Endothelial cell of umbilical vein (primary cell): ENCODE results near the gene GPATCH11. TPM values are rescaled to one million over a fixed set of nuclear protein-coding genes. Genes with fewer than 3 reads are reported as not detected.

Experiments
- BruUV-seq: library from RNA; stranded (reverse); fragments of 400-500 nt; replicated peaks from 2 replicates; lab custom pipeline; 2021; lab: Mats Ljungman, UMichigan
- CTCF ChIA-PET: fragments of 300-600, 350-600 bp; sonication (Branson Sonifier 250); formaldehyde crosslinking; loops from one replicate; lab custom pipeline; 2021; ENCODE audit warnings: antibody characterized with exemption, inconsistent platforms; lab: Charles Lee
- POLR2A ChIA-PET: fragments of 300-600, 350-600 bp; sonication (Branson Sonifier 250); formaldehyde crosslinking; loops from one replicate; lab custom pipeline; 2021; ENCODE audit warnings: antibody characterized with exemption, inconsistent platforms; lab: Charles Lee
- DNase-seq: peaks from one replicate; pipeline ENCODE4 v3.0.0-alpha.2; 2011; ENCODE audit warnings: low read depth, low spot score
- FAIRE-seq: peaks from 2 replicates; lab custom pipeline; 2011; peaks lifted over from hg19 to GRCh38; lab: Jason Lieb, UNC
- H2AFZ ChIP-seq: 2 replicates; pipeline ENCODE4 v1.6.0; 2012; ENCODE audit warnings: low read depth, low read length, control low read depth, inconsistent platforms
- H3K27ac ChIP-seq: 2 replicates; pipeline ENCODE4 v1.5.1; 2011; ENCODE audit warnings: low read depth, mild to moderate bottlenecking, control low read depth, low read length, moderate library complexity; ENCODE audit not compliant: insufficient read depth
- H3K27me3 ChIP-seq, 2 experiments: 2 replicates each; pipeline versions ENCODE4 v1.6.0 to v1.6.1; 2011; ENCODE audit warnings: low read length in 2 of 2, mixed read lengths in 1 of 2; ENCODE audit not compliant: control insufficient read depth in 2 of 2, insufficient read depth in 2 of 2
- H3K36me3 ChIP-seq, 2 experiments: 2 replicates in 1 of 2; 3 replicates in 1 of 2; pipeline ENCODE4 v1.5.1; 2011; ENCODE audit warnings: low read length in 2 of 2, mild to moderate bottlenecking in 1 of 2, moderate library complexity in 1 of 2; ENCODE audit not compliant: control insufficient read depth in 2 of 2, insufficient read depth in 2 of 2; ENCODE audit errors: extremely low read depth in 1 of 2
- H3K4me1 ChIP-seq: 3 replicates; pipeline ENCODE4 v1.5.1; 2011; ENCODE audit warnings: mild to moderate bottlenecking, low read length; ENCODE audit not compliant: control insufficient read depth, insufficient read depth; ENCODE audit errors: extremely low read depth
- H3K4me2 ChIP-seq: 2 replicates; pipeline ENCODE4 v1.6.1; 2011; ENCODE audit warnings: low read length, control low read depth, mixed read lengths; ENCODE audit not compliant: insufficient read depth
- H3K4me3 ChIP-seq, 3 experiments: fragments of 200-600 bp in 1 of 3; sonication (generic), shearing (Covaris generic) in 1 of 3; replicated peaks in 1 of 3; 2 replicates each; pipeline ENCODE4 v1.5.1; 2011 to 2016; ENCODE audit warnings: control low read depth in 3 of 3, low read length in 3 of 3, mild to moderate bottlenecking in 2 of 3, inconsistent platforms in 1 of 3, low read depth in 1 of 3, moderate library complexity in 1 of 3; ENCODE audit not compliant: insufficient read depth in 1 of 3
- H3K79me2 ChIP-seq: 2 replicates; pipeline ENCODE4 v1.6.0; 2012; ENCODE audit warnings: low read length, inconsistent platforms; ENCODE audit not compliant: control insufficient read depth, insufficient read depth
- H3K9ac ChIP-seq: replicated peaks from 2 replicates; pipeline ENCODE3; 2011; ENCODE audit warnings: low read length, control low read depth; ENCODE audit not compliant: insufficient read depth; ENCODE audit errors: extremely low read depth
- H3K9me1 ChIP-seq: replicated peaks from 3 replicates; pipeline ENCODE4 v1.6.0; 2011; ENCODE audit warnings: mild to moderate bottlenecking, low read length; ENCODE audit not compliant: control insufficient read depth, insufficient read depth; ENCODE audit errors: extremely low read depth
- H3K9me3 ChIP-seq: replicated peaks from 2 replicates; pipeline ENCODE4 v1.5.1; 2012; ENCODE audit warnings: low read length, inconsistent platforms; ENCODE audit not compliant: control insufficient read depth, insufficient read depth
- H4K20me1 ChIP-seq: replicated peaks from 2 replicates; pipeline ENCODE3; 2011; ENCODE audit warnings: mild to moderate bottlenecking, low read length; ENCODE audit not compliant: control insufficient read depth, insufficient read depth; ENCODE audit errors: extremely low read depth
- CTCF ChIP-seq, 2 donors: IDR thresholded peaks; 1 replicate in 1 of 2; 2 replicates in 1 of 2; pipeline ENCODE4 v1.5.1; 2011; ENCODE audit warnings: low read length in 2 of 2, mild to moderate bottlenecking in 2 of 2, moderate library complexity in 2 of 2, control low read depth in 1 of 2, inconsistent platforms in 1 of 2, low read depth in 1 of 2; ENCODE audit not compliant: insufficient read depth in 1 of 2; ENCODE audit errors: extremely low read depth in 1 of 2
- EZH2 ChIP-seq: IDR thresholded peaks from 2 replicates; pipeline ENCODE4 v1.6.1; 2012; ENCODE audit warnings: borderline replicate concordance, low read depth, mild to moderate bottlenecking, moderate library complexity, low read length, inconsistent platforms; ENCODE audit not compliant: severe bottlenecking
- FOS ChIP-seq: IDR thresholded peaks from 2 replicates; pipeline ENCODE4 v1.6.1; 2011; ENCODE audit warnings: mild to moderate bottlenecking, low read length, moderate library complexity, borderline replicate concordance; ENCODE audit not compliant: insufficient read depth
- GATA2 ChIP-seq: IDR thresholded peaks from 2 replicates; pipeline ENCODE4 v1.7.0; 2011; ENCODE audit warnings: low read depth, mild to moderate bottlenecking, moderate library complexity, mixed read lengths, low read length; ENCODE audit not compliant: insufficient read length, insufficient read depth
- JUN ChIP-seq: IDR thresholded peaks from 2 replicates; pipeline ENCODE4 v1.6.1; 2011; ENCODE audit warnings: borderline replicate concordance, low read depth; ENCODE audit not compliant: insufficient read length, insufficient read depth
- MYC ChIP-seq: IDR thresholded peaks from one replicate; pipeline ENCODE4 v1.6.1; 2011; ENCODE audit warnings: mild to moderate bottlenecking, low read depth, low read length
- POLR2A ChIP-seq: IDR thresholded peaks from 2 replicates; pipeline ENCODE4 v1.6.1; 2012; ENCODE audit warnings: low read depth, mild to moderate bottlenecking, control low read depth, low read length
- POLR2AphosphoS5 ChIP-seq: IDR thresholded peaks from 2 replicates; pipeline ENCODE4 v1.6.1; 2012; ENCODE audit warnings: low read depth, mild to moderate bottlenecking, control low read depth, low read length, moderate library complexity; ENCODE audit not compliant: insufficient read depth
- dilution Hi-C: fragments of 300-500 bp; cut with MboI; formaldehyde crosslinking; loops from one replicate; pipeline ENCODE4 v1.15.0; 2019; ENCODE audit warnings: low sequenced_read_pairs; ENCODE audit not compliant: extremely low pct_ligation_motif_present
- intact Hi-C: fragments of 100-400 bp; cut with micrococcal nuclease; formaldehyde crosslinking; loops from one replicate; pipeline ENCODE4 v1.10.0; 2022
- polyA plus RNA-seq, 4 experiments: library from polyadenylated mRNA; depleted of rRNA in 3 of 4; stranded (reverse) in 3 of 4; unstranded in 1 of 4; fragments of >200 nt; gene quantifications; 2 replicates each; pipeline versions ENCODE4 v1.2.1 to v1.2.3, GENCODE V29; 2011 to 2012; ENCODE audit warnings: missing spikeins in 1 of 4
- total RNA-seq: library from RNA; stranded (reverse); gene quantifications from 2 replicates; pipeline ENCODE4 v1.2.3, GENCODE V29; 2021
- TF ChIP-seq, protein P1 (sequence below): IDR thresholded peaks from 2 replicates; pipeline ENCODE4 v1.6.1; 2011; ENCODE audit not compliant: insufficient read depth, insufficient read length

The GPATCH11 gene
- total and polyA plus RNA-seq, 2 donors (not counting 3 experiments of a cell fraction or from before 2014, with no cell fraction given), result 2.1 to 10.2 TPM

DNA sequence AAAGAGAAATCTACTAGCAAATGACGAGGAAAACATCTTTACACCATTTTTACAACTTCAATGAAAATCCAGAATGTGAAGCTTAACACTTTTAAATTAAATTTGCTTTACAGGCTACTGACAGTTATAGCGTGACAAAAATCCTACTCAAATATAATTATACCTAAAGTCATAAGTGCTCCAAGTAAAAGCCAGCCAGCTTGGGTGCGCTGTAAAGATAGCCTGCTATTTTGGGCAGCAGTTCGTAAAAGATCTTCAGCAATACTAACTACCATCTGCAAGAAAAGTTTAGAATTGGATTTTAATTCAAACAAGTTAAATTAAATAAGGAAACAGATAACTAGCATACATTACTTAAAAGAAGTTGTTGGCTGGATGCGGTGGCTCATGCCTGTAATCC is 22.5 kb upstream of the GPATCH11 start:
- no peaks in the 10 kb centered on the region for H3K79me2 ChIP-seq
- H3K9ac ChIP-seq, result no peak overlapping the region
- H3K9me1 ChIP-seq, result no peaks in the 10 kb centered on the region
- intact Hi-C loops, result no loop called here
- DNase-seq (no peak), FAIRE-seq (no peak)
- no peak for TF ChIP-seq MYC
- no peak for TF ChIP-seq JUN
- TF ChIP-seq, protein P1, sequence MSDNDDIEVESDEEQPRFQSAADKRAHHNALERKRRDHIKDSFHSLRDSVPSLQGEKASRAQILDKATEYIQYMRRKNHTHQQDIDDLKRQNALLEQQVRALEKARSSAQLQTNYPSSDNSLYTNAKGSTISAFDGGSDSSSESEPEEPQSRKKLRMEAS, result no peak
- TF ChIP-seq POLR2A, result no peak
- no peak for TF ChIP-seq CTCF (IDR thresholded peaks at IDR 0.05; ENCODE audit: extremely low read depth in 1 of 2, insufficient read depth in 1 of 2, low read depth in 1 of 2, low read length in 2 of 2)
- H3K4me1 ChIP-seq, result no peaks in the 10 kb centered on the region
- BruUV-seq, result no TSS peak
- dilution Hi-C loops, result no loop called here
- H4K20me1 ChIP-seq, result no peaks in the 10 kb centered on the region
- ChIA-PET CTCF (no interaction called here), POLR2A (no interaction called here)
- H3K36me3 ChIP-seq, result peaks cover 9 to 10% of the 10 kb centered on the region in 2 experiments
- H3K27me3 ChIP-seq, result no peaks in the 10 kb centered on the region
- no peak overlapping the region for H3K4me2 ChIP-seq
- no peaks in the 10 kb centered on the region for H3K9me3 ChIP-seq
- no peak overlapping the region for H3K27ac ChIP-seq
- H3K4me3 ChIP-seq, result no peak overlapping the region
- H2AFZ ChIP-seq, result no peak overlapping the region

DNA sequence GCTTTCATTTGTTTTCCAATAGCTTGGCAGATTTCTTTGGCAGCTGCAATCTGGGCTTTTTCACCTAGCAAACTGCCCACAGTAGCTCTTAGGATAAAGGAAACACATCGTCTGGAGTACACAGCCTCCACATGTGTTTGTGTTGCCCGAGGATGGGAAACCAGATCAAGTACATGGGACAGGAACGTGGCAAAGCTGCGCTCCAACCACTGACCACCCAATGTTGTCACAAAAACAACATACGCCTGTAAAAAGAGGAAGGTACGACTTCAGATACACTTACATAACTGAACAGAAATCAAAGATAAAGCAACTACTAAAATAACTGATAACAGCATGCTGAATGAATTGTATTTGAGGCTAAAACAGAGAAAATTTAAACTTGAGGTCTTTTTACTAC is 15.6 kb upstream of the GPATCH11 start:
- intact Hi-C loops (no loop called here), dilution Hi-C loops (no loop called here)
- TF ChIP-seq POLR2A, result no peak
- no peak for TF ChIP-seq EZH2
- no peak for TF ChIP-seq CTCF (IDR thresholded peaks at IDR 0.05; ENCODE audit: extremely low read depth in 1 of 2, insufficient read depth in 1 of 2, low read depth in 1 of 2, low read length in 2 of 2)
- TF ChIP-seq GATA2, result no peak
- TF ChIP-seq FOS, result no peak
- TF ChIP-seq, protein P1, result no peak
- no peak for TF ChIP-seq POLR2AphosphoS5
- TF ChIP-seq MYC, result no peak
- no peak for TF ChIP-seq JUN
- DNase-seq (no peak), FAIRE-seq (no peak)
- H3K27me3 ChIP-seq, result no peaks in the 10 kb centered on the region
- no peaks in the 10 kb centered on the region for H3K79me2 ChIP-seq
- no peaks in the 10 kb centered on the region for H4K20me1 ChIP-seq
- POLR2A ChIA-PET, result interaction anchor here (0.6 kb wide), 1 partner anchor 81 kb away, joined by 4 read pairs; no protein-coding TSS in a partner anchor
- no peaks in the 10 kb centered on the region for H3K9me3 ChIP-seq
- CTCF ChIA-PET, result interaction anchor here (0.9 to 1.3 kb wide), 2 partner anchors 10 to 24 kb away, joined by 3 to 4 read pairs; no protein-coding TSS in a partner anchor
- no peaks in the 10 kb centered on the region for H3K9me1 ChIP-seq
- no peak overlapping the region for H3K4me3 ChIP-seq
- no peak overlapping the region for H3K27ac ChIP-seq
- no peak overlapping the region for H2AFZ ChIP-seq
- H3K36me3 ChIP-seq, result peaks cover 8 to 10% of the 10 kb centered on the region in 2 experiments
- BruUV-seq, result no TSS peak
- no peaks in the 10 kb centered on the region for H3K4me1 ChIP-seq
- no peak overlapping the region for H3K9ac ChIP-seq
- H3K4me2 ChIP-seq, result no peak overlapping the region
